ENCODE measurements around the gene ZIC2. TPM values are rescaled to one million over a fixed set of nuclear protein-coding genes. Genes with fewer than 3 reads are reported as not detected.

The ZIC2 gene
- total RNA-seq, 1 donor, result not detected

DNA sequence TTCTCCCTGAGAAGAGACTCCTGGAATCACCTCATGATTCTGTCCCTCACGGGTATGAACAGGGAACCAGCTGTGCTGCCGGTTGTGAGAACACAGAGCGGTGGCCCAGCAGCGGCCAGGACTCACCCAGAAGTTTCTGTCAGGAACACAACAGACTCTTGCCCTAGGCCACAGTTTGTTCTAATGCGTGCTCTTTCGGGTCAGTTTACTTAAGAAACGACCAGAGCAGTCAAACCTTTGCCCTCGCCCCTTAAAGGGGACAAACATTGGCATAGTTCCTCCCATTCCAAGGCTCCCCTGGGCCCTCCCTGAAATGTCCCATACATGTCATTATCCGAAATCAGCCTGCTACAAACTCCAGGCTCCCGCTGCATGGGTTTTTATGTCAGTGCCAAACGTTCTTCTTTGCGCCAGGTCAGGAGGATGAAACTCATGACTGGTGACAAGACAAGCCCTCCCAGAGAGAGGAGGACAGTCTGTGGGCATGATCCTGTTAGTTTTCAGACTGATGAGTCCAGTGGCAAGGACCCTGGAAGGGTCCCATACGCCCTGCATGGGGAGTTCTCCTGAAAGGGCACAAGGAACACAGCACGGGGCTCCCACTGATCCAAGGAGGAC lies 28.3 kb upstream of the ZIC2 start:
- no peak overlapping the region for H3K4me3 ChIP-seq (ENCODE audit: low read depth, low read length)
- DNase-seq (ENCODE audit: low read depth), result no peak
- TF ChIP-seq, protein P1, sequence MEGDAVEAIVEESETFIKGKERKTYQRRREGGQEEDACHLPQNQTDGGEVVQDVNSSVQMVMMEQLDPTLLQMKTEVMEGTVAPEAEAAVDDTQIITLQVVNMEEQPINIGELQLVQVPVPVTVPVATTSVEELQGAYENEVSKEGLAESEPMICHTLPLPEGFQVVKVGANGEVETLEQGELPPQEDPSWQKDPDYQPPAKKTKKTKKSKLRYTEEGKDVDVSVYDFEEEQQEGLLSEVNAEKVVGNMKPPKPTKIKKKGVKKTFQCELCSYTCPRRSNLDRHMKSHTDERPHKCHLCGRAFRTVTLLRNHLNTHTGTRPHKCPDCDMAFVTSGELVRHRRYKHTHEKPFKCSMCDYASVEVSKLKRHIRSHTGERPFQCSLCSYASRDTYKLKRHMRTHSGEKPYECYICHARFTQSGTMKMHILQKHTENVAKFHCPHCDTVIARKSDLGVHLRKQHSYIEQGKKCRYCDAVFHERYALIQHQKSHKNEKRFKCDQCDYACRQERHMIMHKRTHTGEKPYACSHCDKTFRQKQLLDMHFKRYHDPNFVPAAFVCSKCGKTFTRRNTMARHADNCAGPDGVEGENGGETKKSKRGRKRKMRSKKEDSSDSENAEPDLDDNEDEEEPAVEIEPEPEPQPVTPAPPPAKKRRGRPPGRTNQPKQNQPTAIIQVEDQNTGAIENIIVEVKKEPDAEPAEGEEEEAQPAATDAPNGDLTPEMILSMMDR (IDR thresholded peaks at IDR 0.05; ENCODE audit: insufficient read depth, low read length), result no peak

DNA sequence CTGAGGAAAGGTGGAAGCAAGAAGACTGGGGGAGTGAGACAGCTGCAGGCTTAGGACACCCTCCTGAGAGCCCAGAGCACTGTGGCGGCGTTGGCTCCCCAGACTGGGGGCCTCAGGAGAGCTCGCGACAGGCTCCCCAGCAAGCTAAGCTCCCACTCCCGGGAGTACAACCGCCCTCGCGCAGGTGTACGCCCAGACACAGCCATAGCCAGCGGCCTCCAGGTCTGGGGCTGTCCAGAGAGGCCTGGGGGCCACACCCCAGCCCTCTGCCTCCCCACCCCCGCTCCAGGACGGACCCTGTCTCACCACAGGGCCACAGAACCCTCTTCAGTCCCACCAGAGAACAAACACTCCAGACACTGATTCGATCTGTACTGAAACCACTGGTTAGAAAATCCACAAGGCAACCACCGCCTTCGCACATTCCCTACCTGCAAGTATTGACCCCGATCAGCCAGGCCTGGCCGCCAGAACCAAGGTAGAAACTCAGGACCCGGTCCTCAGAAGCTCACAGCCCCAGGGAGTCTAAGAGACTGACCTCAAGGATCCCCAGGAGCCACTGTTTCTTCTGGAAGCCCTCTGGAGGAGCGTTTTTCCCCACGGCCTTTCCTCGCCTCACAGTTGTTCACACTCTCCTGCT lies 26.4 kb upstream of the ZIC2 start:
- TF ChIP-seq, protein P1 (IDR thresholded peaks at IDR 0.05; ENCODE audit: insufficient read depth, low read length), result no peak

DNA sequence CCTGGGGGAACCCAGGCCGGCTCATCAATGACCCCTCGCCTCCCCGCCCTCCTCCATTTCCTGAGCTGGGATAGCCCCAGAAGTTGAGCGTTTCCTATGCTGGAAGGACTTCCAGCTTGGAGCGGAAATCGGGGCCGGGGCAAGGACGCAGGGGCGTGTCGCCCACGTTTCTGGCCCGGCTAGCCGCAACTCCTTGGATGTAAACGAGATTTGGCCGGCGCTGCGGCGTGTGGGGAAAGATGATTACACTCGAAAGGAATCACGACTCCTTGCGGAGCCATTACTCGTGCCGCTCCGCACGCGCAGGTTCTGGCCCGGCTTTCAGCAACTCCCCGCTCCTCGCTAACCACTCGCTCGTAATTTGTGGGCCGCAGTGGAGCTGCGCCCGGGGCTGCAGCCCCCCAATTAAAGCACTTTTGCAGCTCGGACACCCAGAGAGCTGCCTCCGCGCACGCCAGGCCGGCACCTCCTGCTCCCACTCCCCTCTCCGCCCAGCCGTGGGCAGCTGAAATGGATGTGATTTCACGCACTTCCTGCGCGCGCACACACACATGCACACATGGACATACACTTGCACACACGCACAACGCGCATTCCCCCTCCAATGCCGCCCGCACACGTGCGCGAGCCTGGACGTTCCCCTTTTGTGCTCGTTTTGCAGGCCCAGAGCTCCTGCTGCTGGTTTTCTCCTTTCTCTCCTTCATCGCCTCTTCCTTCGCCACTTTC lies 25.7 kb upstream of the ZIC2 start:
- DNase-seq (ENCODE audit: low read depth), result peak; percentile 51
- TF ChIP-seq, protein P1 (IDR thresholded peaks at IDR 0.05; ENCODE audit: insufficient read depth, low read length), result no peak
- H3K4me3 ChIP-seq (ENCODE audit: low read depth, low read length), result peak overlapping the region; percentile 37

More for the DNA sequence above, 26.4 kb upstream of the ZIC2 start:
- H3K4me3 ChIP-seq (ENCODE audit: low read depth, low read length), result no peak overlapping the region
- DNase-seq (ENCODE audit: low read depth), result no peak

DNA sequence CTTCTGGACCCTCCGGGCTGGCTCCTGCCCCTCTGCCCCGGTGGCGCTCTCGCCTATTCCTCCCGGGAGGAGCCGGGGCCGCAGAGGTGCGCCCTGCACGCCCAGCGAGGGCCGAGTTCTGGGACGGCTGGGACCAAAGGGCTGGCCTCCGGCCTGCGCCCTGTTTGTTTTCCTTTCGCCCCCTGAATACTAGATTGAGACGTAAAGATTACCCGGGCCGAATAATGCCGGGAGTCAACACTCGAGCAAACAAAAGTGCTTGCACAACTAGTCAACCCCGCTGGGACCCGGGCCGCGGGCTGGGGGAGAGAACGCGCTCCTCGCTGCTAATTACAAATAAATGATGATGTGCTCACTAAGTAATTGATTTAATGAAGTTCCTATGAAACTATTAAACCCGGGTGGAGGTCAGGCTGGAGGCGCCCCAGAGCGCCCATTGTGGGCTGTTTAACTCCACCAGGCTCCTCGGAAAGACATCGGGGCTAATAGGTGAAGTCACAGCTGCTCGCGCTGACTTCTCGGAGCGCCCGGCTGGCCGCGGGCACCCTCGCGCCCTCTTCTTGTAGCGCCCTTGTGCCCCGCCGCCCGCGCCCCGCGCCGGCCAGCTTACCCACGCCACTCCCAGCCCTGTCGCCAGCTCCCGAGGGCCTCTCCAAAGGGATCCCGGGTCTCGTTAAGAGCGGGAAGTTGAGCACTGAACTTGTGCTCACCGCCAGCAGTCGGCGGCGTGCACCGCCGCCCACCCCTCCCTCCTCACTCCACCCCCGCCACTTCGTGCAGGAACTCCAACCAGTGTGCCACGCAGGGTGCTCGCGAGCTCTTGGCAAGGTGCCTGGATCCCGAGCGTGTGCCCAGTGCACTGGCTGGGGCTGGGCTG lies 24.9 kb upstream of the ZIC2 start:
- DNase-seq (ENCODE audit: low read depth), result no peak
- no peak overlapping the region for H3K4me3 ChIP-seq (ENCODE audit: low read depth, low read length)

DNA sequence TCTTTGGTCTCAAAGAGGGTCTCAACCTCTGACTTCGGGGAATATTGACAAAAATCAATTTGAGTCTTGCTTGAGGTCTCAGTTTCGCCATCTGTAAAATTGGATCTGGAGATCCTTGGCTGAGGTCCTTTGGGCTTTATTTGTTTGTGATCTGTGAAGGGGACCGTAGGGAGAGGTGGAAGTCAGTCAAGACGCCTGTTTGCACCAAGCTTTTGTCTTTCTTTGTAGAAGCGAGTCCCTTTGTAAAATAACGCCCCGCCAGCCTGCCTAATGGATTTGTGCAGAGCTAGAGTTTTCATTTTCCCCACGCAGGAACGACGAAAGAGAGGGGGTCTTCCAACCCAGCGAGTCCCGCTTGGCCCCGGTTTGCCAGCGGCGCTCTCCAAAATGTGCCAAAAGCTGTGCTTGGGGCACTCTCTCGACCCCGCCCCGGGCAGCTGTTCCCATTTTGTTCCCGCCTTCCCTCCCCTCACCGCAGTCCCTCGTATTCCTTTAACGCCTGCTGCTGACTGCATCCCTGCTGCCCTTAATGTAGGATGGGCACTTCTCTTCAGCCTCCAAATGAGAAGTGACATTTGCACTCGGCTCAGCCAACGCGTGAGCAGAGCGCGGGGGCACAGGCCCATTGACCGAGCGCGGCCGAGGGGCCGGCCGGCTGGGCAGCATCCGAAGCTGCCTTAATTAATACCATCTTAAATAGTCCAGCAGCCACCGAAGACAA lies 23.0 kb upstream of the ZIC2 start:
- TF ChIP-seq, protein P1 (IDR thresholded peaks at IDR 0.05; ENCODE audit: insufficient read depth, low read length), result no peak
- no peak for DNase-seq (ENCODE audit: low read depth)
- H3K4me3 ChIP-seq (ENCODE audit: low read depth, low read length), result no peak overlapping the region

More for the DNA sequence above, 24.9 kb upstream of the ZIC2 start:
- TF ChIP-seq, protein P1 (IDR thresholded peaks at IDR 0.05; ENCODE audit: insufficient read depth, low read length), result no peak

DNA sequence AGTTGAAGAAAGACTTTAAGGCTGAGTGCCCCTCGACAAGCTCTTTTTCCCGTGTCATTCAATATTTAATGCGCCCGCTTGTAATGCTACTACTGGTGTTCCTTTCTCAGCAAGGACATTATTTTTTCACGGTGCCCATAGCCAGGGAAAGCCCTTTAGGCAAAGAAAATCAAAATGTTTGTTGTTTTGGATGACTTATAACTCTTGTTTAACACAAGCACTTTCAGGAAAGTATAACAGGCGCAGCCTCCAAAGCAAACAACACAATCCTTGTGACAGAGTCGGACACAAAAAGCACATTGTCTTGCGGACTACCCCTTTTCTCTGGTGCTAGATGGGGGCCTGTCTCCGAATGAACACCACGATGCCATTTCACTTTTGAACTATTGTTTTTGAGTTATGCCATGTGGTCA lies 22.5 kb upstream of the ZIC2 start:
- TF ChIP-seq, protein P1 (IDR thresholded peaks at IDR 0.05; ENCODE audit: insufficient read depth, low read length), result no peak
- no peak for DNase-seq (ENCODE audit: low read depth)
- H3K4me3 ChIP-seq (ENCODE audit: low read depth, low read length), result no peak overlapping the region
